Smooth muscle cell (in vitro differentiated cells): ENCODE data around the gene PRKCE. TPM values are rescaled to one million over a fixed set of nuclear protein-coding genes. Genes with fewer than 3 reads are reported as not detected.
A peak's percentile ranks its signal among the peaks of the same experiment; 100 is the strongest.

ENCODE experiments used
- DNase-seq: peaks from one replicate; lab custom pipeline; 2025; ENCODE audit not compliant: unreplicated experiment; lab: John Stamatoyannopoulos, UW
- H2AFZ ChIP-seq: fragments of 200-600 bp; sonication (generic); 2 replicates; pipeline ENCODE4 v1.6.0; 2016; ENCODE audit warnings: antibody characterized with exemption, low read depth, mild to moderate bottlenecking
- H3F3A ChIP-seq: fragments of 200-600 bp; sonication (generic); 2 replicates; pipeline ENCODE4 v1.6.0; 2017; ENCODE audit warnings: antibody characterized with exemption, low read depth
- H3K27ac ChIP-seq: fragments of 200-600 bp; sonication (generic); 2 replicates; pipeline ENCODE4 v1.5.1; 2016; ENCODE audit warnings: low read depth, mild to moderate bottlenecking
- H3K27me3 ChIP-seq: fragments of 200-600 bp; sonication (generic); 2 replicates; pipeline ENCODE4 v1.6.1; 2016; ENCODE audit warnings: low read depth, mild to moderate bottlenecking
- H3K36me3 ChIP-seq: fragments of 200-600 bp; sonication (generic); 2 replicates; pipeline ENCODE4 v1.5.1; 2016; ENCODE audit warnings: low read depth
- H3K4me1 ChIP-seq: fragments of 200-600 bp; sonication (generic); 2 replicates; pipeline ENCODE4 v1.5.1; 2016; ENCODE audit warnings: low read depth
- H3K4me2 ChIP-seq: fragments of 200-600 bp; sonication (generic); 2 replicates; pipeline ENCODE4 v1.6.0; 2016; ENCODE audit warnings: mild to moderate bottlenecking
- H3K4me3 ChIP-seq: fragments of 200-600 bp; sonication (generic); 2 replicates; pipeline ENCODE4 v1.5.1; 2016; ENCODE audit warnings: mild to moderate bottlenecking
- H3K79me2 ChIP-seq: fragments of 200-600 bp; sonication (generic); 2 replicates; pipeline ENCODE4 v1.6.0; 2016; ENCODE audit warnings: low read depth, mild to moderate bottlenecking
- H3K9ac ChIP-seq: fragments of 200-600 bp; sonication (generic); 2 replicates; pipeline ENCODE4 v1.6.0; 2016; ENCODE audit warnings: low read depth
- H3K9me3 ChIP-seq: fragments of 200-600 bp; sonication (generic); replicated peaks from 2 replicates; pipeline ENCODE4 v1.5.1; 2016; ENCODE audit warnings: low read depth
- H4K20me1 ChIP-seq: fragments of 200-600 bp; sonication (generic); 2 replicates; pipeline ENCODE4 v1.6.0; 2016; ENCODE audit warnings: low read depth
- WGBS: methylation state at CpG from one replicate; pipeline ENCODE4 v1.1.7; 2016; ENCODE audit warnings: low lambda C conversion rate; 5-methylcytosine and 5-hydroxymethylcytosine counted together
- polyA plus RNA-seq: library from polyadenylated mRNA; unstranded; fragments of >200 nt; fragmentation: Nextera tagmentation; extraction: Ambion mirVana; gene quantifications from 2 replicates; pipeline ENCODE4 v1.2.1, GENCODE V29; 2016
- total RNA-seq: library from RNA; depleted of rRNA; stranded (reverse); fragments of >200 nt; gene quantifications from 2 replicates; pipeline ENCODE4 v1.2.3, GENCODE V29; 2014
- TF ChIP-seq, protein P1 (sequence below): fragments of 200-600 bp; sonication (generic); IDR thresholded peaks from 2 replicates; pipeline ENCODE4 v1.5.1; 2017; ENCODE audit warnings: borderline replicate concordance, mild to moderate bottlenecking, antibody characterized with exemption; ENCODE audit not compliant: insufficient read depth, poor library complexity, severe bottlenecking

The PRKCE gene
- total and polyA plus RNA-seq, 2 experiments from 2014 or later, result 20.6 to 29.1 TPM

GRCh38 chr2:45859682-45860081 is 208.2 kb downstream of the PRKCE start:
- peaks cover 84% of the 10 kb centered on the region for H4K20me1 ChIP-seq
- H3K27ac ChIP-seq, result no peak overlapping the region
- H3K4me3 ChIP-seq, result no peak overlapping the region
- H3K9me3 ChIP-seq, result no peaks in the 10 kb centered on the region
- peaks cover 7% of the 10 kb centered on the region for H3K4me1 ChIP-seq
- H3K4me2 ChIP-seq, result peak overlapping the region; percentile 9
- peaks cover 30% of the 10 kb centered on the region for H3K79me2 ChIP-seq
- 94% methylated on average over 1 of the region's 1 CpG for WGBS
- H3K9ac ChIP-seq, result no peak overlapping the region
- no peak for DNase-seq
- H3K36me3 ChIP-seq, result no peaks in the 10 kb centered on the region
- H3F3A ChIP-seq, result no peaks in the 10 kb centered on the region
- TF ChIP-seq, protein P1, sequence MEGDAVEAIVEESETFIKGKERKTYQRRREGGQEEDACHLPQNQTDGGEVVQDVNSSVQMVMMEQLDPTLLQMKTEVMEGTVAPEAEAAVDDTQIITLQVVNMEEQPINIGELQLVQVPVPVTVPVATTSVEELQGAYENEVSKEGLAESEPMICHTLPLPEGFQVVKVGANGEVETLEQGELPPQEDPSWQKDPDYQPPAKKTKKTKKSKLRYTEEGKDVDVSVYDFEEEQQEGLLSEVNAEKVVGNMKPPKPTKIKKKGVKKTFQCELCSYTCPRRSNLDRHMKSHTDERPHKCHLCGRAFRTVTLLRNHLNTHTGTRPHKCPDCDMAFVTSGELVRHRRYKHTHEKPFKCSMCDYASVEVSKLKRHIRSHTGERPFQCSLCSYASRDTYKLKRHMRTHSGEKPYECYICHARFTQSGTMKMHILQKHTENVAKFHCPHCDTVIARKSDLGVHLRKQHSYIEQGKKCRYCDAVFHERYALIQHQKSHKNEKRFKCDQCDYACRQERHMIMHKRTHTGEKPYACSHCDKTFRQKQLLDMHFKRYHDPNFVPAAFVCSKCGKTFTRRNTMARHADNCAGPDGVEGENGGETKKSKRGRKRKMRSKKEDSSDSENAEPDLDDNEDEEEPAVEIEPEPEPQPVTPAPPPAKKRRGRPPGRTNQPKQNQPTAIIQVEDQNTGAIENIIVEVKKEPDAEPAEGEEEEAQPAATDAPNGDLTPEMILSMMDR, result no peak
- no peaks in the 10 kb centered on the region for H3K27me3 ChIP-seq
- no peak overlapping the region for H2AFZ ChIP-seq

DNA sequence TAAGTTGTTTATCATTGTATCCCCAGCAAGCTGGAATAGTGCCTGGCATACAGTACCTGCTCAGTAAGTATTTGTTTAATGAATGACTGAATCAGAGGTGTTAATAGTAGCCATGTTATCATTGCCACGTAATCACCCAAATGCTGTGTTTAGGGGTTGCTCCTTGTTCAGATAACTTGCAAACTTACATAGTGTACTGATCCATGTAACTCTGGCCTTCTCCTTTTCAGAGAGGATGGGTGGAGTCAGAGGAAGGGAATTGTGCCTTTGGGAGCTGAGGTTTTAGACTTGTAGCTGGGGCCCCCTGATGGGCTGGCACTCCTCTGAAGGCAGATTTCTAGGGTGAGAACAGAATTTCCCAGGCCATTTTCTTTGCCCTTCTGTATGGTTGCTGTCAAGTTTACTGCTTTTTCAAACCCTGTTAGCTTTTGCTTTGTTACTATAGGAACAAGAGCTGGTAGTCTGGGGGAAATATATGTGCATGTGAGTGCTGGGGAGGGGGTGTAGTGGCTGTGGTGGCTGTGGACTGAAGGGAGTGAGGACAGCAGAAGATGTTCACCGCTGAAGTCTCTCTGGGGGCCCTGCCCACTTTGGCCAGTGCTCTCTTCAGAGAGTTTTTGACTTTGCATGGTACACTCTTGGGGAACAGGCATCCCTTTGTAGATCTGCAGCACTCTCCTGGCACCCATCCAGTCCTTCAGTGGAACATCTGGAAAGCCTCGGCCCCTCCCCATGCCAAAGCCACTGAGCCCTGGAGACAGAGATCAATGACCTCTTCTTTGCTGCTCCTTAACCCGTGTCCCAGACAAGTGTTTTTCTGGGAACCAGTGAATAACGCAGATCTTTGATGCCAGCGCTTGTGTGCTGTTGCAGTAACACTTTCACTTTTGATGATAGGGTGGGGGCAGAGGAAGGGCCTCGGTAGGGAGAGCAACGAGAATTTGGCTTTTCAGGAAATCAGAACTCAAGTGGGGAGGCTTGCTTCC is 209.0 kb downstream of the PRKCE start:
- Histone ChIP-seq H3K4me2 (peak overlapping the region; percentile 32), H3K36me3 (no peaks in the 10 kb centered on the region), H3K79me2 (peaks cover 23% of the 10 kb centered on the region), H3K4me1 (peaks cover 7% of the 10 kb centered on the region), H3K27ac (no peak overlapping the region), H3F3A (no peaks in the 10 kb centered on the region), H3K27me3 (no peaks in the 10 kb centered on the region), H3K9me3 (no peaks in the 10 kb centered on the region), H3K4me3 (no peak overlapping the region), H4K20me1 (peaks cover 84% of the 10 kb centered on the region), H2AFZ (no peak overlapping the region), H3K9ac (no peak overlapping the region)
- 52% methylated on average over 8 of the region's 8 CpGs for WGBS
- TF ChIP-seq, protein P1, result no peak
- DNase-seq, result no peak

- H2AFZ ChIP-seq, result no peak overlapping the region
- WGBS, result 97% methylated on average over 2 of the region's 2 CpGs
Observed at GRCh38 chr2:45862843-45863242, 211.4 kb downstream of the PRKCE start.

More at GRCh38 chr2:45862843-45863242, 211.4 kb downstream of the PRKCE start:
- Histone ChIP-seq H3K79me2 (peaks cover 16% of the 10 kb centered on the region), H3K4me1 (peaks cover 7% of the 10 kb centered on the region), H3F3A (no peaks in the 10 kb centered on the region), H3K27me3 (no peaks in the 10 kb centered on the region), H4K20me1 (peaks cover 92% of the 10 kb centered on the region), H3K36me3 (no peaks in the 10 kb centered on the region), H3K9me3 (no peaks in the 10 kb centered on the region), H3K27ac (no peak overlapping the region), H3K4me3 (no peak overlapping the region), H3K4me2 (no peak overlapping the region), H3K9ac (no peak overlapping the region)
- TF ChIP-seq, protein P1, result no peak
- no peak for DNase-seq
